ENCODE data around the gene IGFL1.
"Not testable (repeated sequence)": the region's sequence is repeated elsewhere in the genome, so short reads cannot be mapped to it uniquely, and the experiment has no call there.

Gene IGFL1

DNA sequence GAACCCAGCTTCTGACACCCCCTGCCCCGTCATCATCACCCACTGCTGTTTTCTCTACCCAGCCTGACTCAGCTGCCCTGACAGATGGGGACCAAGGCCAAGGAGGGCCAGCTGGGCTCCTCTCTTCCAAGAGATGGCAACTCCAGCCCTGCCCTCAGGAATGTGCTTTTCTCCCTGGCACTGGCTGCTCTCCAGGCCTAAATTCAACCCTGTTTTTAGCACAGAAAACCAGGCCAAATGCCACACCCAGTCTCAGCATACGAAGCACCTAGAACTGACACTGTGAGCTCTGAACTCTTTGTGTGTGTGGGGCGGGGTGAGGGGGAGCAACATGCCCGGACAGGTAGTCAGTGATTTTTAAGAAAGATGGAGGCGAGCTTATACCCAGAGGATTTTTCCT, 23.4 kb upstream of the IGFL1 start:
- no peak overlapping the region for H3K4me3 ChIP-seq (ENCODE audit: low read depth, low read length)
- no peak overlapping the region for H3K27ac ChIP-seq
- in situ Hi-C loops (cut with HindIII; ENCODE audit: low pct_ligation_motif_present, low sequenced_read_pairs): no loop called here
- no peaks in the 10 kb centered on the region for H3K36me3 ChIP-seq (replicated peaks)
- H3K27me3 ChIP-seq (replicated peaks): peaks cover 21% of the 10 kb centered on the region
- DNase-seq: no peak
- TF ChIP-seq, protein P1, sequence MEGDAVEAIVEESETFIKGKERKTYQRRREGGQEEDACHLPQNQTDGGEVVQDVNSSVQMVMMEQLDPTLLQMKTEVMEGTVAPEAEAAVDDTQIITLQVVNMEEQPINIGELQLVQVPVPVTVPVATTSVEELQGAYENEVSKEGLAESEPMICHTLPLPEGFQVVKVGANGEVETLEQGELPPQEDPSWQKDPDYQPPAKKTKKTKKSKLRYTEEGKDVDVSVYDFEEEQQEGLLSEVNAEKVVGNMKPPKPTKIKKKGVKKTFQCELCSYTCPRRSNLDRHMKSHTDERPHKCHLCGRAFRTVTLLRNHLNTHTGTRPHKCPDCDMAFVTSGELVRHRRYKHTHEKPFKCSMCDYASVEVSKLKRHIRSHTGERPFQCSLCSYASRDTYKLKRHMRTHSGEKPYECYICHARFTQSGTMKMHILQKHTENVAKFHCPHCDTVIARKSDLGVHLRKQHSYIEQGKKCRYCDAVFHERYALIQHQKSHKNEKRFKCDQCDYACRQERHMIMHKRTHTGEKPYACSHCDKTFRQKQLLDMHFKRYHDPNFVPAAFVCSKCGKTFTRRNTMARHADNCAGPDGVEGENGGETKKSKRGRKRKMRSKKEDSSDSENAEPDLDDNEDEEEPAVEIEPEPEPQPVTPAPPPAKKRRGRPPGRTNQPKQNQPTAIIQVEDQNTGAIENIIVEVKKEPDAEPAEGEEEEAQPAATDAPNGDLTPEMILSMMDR (IDR thresholded peaks at IDR 0.05; ENCODE audit: low read depth, low read length, missing control alignments): no peak

DNA sequence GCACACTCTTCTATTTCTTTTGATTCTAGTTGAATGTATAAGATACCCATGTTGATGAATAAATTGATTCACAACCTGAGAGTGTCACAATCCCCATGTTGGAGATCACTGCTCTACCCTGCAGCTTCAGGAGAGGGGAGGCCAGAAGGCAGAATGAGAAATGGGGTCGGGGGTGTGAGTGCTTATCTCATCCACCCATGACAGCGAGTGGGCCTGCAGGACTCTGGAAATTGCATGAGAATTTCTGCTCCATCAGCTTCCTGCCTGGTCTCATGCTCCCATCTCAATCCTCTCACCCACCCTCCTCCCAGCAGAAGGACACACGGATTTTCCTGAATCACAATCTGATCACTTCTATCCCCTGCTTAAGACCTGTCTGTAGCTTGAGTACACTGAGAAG, 22.9 kb upstream of the IGFL1 start:
- in situ Hi-C loops (cut with HindIII; ENCODE audit: low pct_ligation_motif_present, low sequenced_read_pairs): no loop called here
- TF ChIP-seq, protein P1 (IDR thresholded peaks at IDR 0.05; ENCODE audit: low read depth, low read length, missing control alignments): no peak
- H3K27ac ChIP-seq: no peak overlapping the region
- DNase-seq: no peak
- H3K36me3 ChIP-seq (replicated peaks): no peaks in the 10 kb centered on the region
- H3K27me3 ChIP-seq (replicated peaks): peaks cover 20% of the 10 kb centered on the region
- no peak overlapping the region for H3K4me3 ChIP-seq (ENCODE audit: low read depth, low read length)

DNA sequence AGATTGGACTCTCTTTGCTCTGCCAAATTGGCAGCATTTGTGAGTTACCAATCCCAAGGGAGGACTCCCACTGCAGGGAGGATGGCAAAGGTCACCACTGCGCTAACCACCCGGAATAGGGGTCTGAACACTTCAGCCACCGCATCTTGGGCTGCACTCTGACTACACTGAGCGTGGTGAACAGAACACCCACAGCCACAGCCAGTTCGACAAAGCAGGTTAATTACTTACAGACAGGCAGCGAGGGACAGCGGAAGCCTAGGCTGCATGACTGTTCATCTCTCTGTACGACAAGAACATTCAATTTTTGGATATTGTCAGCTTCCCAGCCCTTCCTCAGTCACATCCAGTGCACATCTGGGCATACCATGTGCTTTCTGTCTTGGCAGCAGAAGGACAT, 21.7 kb upstream of the IGFL1 start:
- H3K4me3 ChIP-seq (ENCODE audit: low read depth, low read length); DNase-seq; H3K36me3 ChIP-seq (replicated peaks); H3K27ac ChIP-seq; in situ Hi-C loops (cut with HindIII; ENCODE audit: low pct_ligation_motif_present, low sequenced_read_pairs): not testable (repeated sequence)
- peaks cover 23% of the 10 kb centered on the region for H3K27me3 ChIP-seq (replicated peaks)

DNA sequence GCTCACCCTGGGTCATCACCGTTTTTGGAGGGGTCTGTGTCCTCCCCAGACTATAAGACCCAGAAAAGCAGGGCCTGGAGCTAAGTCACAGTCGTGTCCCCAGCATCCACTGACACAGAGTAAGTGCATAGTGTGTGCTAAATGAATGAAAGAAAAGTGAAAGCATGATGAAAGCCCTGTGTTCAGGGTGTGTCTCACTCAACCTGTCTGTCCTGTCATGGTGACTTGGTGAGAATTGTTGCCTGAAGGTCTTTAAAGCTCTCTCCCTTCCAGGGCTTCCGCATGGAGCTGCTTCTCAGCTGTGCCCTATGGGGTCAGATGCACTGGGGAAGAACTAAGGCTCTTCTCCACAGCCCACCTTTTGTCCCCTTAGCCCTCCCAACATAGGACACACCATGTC, 20.5 kb upstream of the IGFL1 start:
- H3K27ac ChIP-seq: no peak overlapping the region
- TF ChIP-seq, protein P1 (IDR thresholded peaks at IDR 0.05; ENCODE audit: low read depth, low read length, missing control alignments): no peak
- H3K36me3 ChIP-seq (replicated peaks): no peaks in the 10 kb centered on the region
- H3K4me3 ChIP-seq (ENCODE audit: low read depth, low read length): no peak overlapping the region
- in situ Hi-C loops (cut with HindIII; ENCODE audit: low pct_ligation_motif_present, low sequenced_read_pairs): no loop called here
- no peak for DNase-seq
- H3K27me3 ChIP-seq (replicated peaks): peaks cover 25% of the 10 kb centered on the region

DNA sequence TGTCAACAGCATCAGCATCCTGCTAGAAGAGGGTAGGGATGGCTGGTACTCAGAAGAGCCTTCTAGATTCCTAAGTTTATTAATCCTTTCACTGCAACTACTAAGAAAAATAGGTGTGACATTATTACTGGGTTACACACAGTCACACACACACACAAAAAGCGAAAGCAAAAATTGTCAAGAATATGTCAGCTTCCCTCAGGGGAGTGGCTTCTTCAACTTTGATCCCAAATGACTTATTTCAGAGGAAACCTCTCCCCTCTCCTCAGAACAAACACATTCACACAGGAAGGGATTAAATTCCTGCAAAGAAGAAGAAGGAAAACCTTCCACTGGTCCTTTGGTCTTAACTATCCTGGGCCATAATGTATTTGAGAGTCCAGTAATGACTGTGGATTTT, 20.1 kb upstream of the IGFL1 start:
- H3K36me3 ChIP-seq (replicated peaks): no peaks in the 10 kb centered on the region
- H3K27ac ChIP-seq: no peak overlapping the region
- no peak overlapping the region for H3K4me3 ChIP-seq (ENCODE audit: low read depth, low read length)
- in situ Hi-C loops (cut with HindIII; ENCODE audit: low pct_ligation_motif_present, low sequenced_read_pairs): no loop called here
- no peak for DNase-seq
- H3K27me3 ChIP-seq (replicated peaks): peaks cover 25% of the 10 kb centered on the region
- TF ChIP-seq, protein P1 (IDR thresholded peaks at IDR 0.05; ENCODE audit: low read depth, low read length, missing control alignments): no peak

DNA sequence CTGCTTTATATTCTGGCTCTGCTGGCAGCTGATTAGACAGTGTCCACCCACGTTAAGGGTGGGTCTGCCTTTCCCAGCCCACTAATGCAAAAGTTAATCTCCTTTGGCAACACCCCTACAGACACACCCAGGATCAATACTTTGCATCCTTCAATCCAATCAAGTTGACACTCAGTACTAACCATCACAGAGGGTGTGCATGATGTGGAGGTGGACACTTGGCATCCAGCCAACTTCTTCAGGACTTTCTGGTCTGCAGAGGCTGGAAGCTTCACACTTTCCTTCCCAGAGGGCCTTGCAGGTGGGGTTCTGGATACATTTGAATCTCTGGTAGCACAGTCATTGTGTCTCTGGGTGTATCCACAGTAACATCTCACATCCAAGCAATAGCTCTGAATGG, 18.9 kb upstream of the IGFL1 start:
- no peak overlapping the region for H3K4me3 ChIP-seq (ENCODE audit: low read depth, low read length)
- in situ Hi-C loops (cut with HindIII; ENCODE audit: low pct_ligation_motif_present, low sequenced_read_pairs): no loop called here
- peaks cover 25% of the 10 kb centered on the region for H3K27me3 ChIP-seq (replicated peaks)
- no peak overlapping the region for H3K27ac ChIP-seq
- TF ChIP-seq, protein P1 (IDR thresholded peaks at IDR 0.05; ENCODE audit: low read depth, low read length, missing control alignments): no peak
- no peaks in the 10 kb centered on the region for H3K36me3 ChIP-seq (replicated peaks)
- no peak for DNase-seq
